IPS DF 6.9 (cell line): ENCODE data around the gene RPAP3.

Experiments used
- DNase-seq: peaks from one replicate; pipeline ENCODE4 v3.0.0-alpha.2; 2013; ENCODE audit warnings: low read depth, low spot score
- H3K27ac ChIP-seq: one replicate; pipeline ENCODE4 v1.5.1; 2013; ENCODE audit warnings: low read length, control low read depth
- H3K27me3 ChIP-seq: 2 replicates; pipeline ENCODE4 v1.6.1; 2013; ENCODE audit warnings: mild to moderate bottlenecking, low read length; ENCODE audit not compliant: control insufficient read depth, insufficient read depth
- H3K36me3 ChIP-seq: 2 replicates; pipeline ENCODE4 v1.6.1; 2013; ENCODE audit warnings: low read length; ENCODE audit not compliant: control insufficient read depth, insufficient read depth
- H3K4me1 ChIP-seq: 2 replicates; pipeline ENCODE4 v1.6.1; 2013; ENCODE audit warnings: low read length; ENCODE audit not compliant: control insufficient read depth, insufficient read depth
- H3K4me3 ChIP-seq: 2 replicates; pipeline ENCODE4 v1.5.1; 2013; ENCODE audit warnings: mild to moderate bottlenecking, low read length
- H3K9me3 ChIP-seq: 2 replicates; pipeline ENCODE4 v1.6.1; 2013; ENCODE audit warnings: low read length, inconsistent platforms; ENCODE audit not compliant: control insufficient read depth, insufficient read depth
- WGBS: extraction: QIAGEN DNeasy Blood & Tissue Kit; methylation state at CpG from one replicate; pipeline ENCODE4 v1.1.7; 2013; ENCODE audit warnings: mixed read lengths, missing lambda C conversion rate; ENCODE audit not compliant: insufficient read length, insufficient coverage; 5-methylcytosine and 5-hydroxymethylcytosine counted together

Gene RPAP3

DNA sequence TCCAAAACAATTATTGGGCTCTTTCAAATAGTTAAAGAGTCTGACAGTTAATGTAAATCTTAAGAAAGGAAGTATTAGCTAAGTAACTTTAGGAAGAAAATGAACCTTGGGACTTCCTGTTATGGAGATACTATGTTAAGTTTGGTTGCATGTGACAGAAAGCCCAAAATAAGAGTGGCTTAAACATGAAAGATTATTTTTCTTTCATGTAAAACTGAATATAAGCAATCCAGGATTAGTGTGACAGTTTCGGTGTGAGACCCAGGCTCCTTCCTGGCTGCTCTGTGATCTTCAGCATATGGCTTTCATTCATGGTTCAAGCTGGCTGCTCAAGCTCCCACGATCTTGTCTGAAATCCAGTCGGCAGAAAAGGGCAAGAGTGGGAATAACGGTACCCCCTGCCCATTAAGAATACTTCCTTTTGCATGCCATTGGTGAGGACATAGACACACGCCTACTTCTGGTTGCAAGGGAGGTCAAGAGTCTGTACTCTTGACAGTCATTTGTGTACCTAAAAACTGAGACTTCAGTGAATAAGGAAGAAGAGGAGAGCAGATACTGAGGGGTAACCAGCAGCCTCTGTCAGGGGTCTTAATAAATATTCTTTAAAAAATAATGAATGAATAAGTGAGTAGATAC, 2.2 kb upstream of the RPAP3 start:
- H3K9me3 ChIP-seq, result no peaks in the 10 kb centered on the region
- H3K27me3 ChIP-seq, result no peaks in the 10 kb centered on the region
- H3K36me3 ChIP-seq, result no peaks in the 10 kb centered on the region
- H3K4me1 ChIP-seq, result no peaks in the 10 kb centered on the region
- WGBS, result no CpG with 5 or more reads among the region's 5 CpGs
- no peak for DNase-seq
- no peak overlapping the region for H3K4me3 ChIP-seq
- H3K27ac ChIP-seq, result no peak overlapping the region

- no peak for DNase-seq
- Histone ChIP-seq H3K4me3 (no peak overlapping the region), H3K36me3 (no peaks in the 10 kb centered on the region), H3K27me3 (no peaks in the 10 kb centered on the region), H3K27ac (no peak overlapping the region), H3K9me3 (no peaks in the 10 kb centered on the region), H3K4me1 (no peaks in the 10 kb centered on the region)
These were observed 1.5 kb upstream of the RPAP3 start for GRCh38 chr12:47707355-47707754.

DNA sequence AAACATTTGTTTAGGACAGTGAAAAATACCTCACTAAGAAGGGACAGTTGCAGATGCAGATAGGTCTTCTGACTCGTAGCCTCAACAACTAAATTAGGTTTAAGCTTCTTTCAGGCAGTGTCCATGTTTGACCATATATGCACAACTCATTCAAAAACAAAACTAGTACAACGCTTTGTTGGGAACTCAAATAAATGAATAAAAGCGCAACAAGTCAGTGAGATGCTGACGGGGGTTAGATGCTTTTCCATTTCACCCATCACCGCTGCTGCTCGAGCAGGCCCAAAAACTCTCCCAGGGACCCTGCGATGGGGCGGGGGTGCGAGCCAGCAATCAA, 633 bp downstream of the RPAP3 start:
- no peaks in the 10 kb centered on the region for H3K9me3 ChIP-seq
- no peaks in the 10 kb centered on the region for H3K4me1 ChIP-seq
- peaks cover 3% of the 10 kb centered on the region; the same call in 1 of the 2 replicates for H3K36me3 ChIP-seq
- peak overlapping the region; percentile 92; the same call in 1 of the 2 replicates for H3K4me3 ChIP-seq
- no peak for DNase-seq
- no CpG with 5 or more reads among the region's 9 CpGs for WGBS
- H3K27me3 ChIP-seq, result no peaks in the 10 kb centered on the region
- no peak overlapping the region for H3K27ac ChIP-seq

DNA sequence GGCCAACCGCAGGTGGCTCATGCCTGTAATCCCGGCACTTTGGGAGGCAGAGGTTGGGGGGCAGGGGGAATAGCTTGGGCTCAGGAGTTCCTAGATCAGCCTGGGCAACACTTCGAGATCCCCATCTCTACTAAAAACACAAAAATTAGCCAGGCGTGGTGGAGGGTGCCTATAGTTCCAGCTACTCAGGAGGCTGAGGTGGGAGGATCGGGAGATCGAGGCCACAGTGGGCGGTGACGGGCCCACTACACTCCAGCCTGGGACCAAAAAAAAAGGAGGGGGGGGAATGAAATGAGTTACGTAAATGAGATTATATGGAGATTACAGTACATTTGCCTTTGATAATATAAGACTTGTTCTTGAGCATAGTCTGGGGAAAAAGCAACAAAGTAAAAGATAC, 1.1 kb downstream of the RPAP3 start:
- DNase-seq, result no peak
- H3K36me3 ChIP-seq, result peaks cover 3% of the 10 kb centered on the region; the same call in 1 of the 2 replicates
- WGBS, result 100% methylated on average over 1 of the region's 9 CpGs
- peak overlapping the region; percentile 92; the same call in 1 of the 2 replicates for H3K4me3 ChIP-seq
- no peaks in the 10 kb centered on the region for H3K4me1 ChIP-seq
- no peak overlapping the region for H3K27ac ChIP-seq
- H3K9me3 ChIP-seq, result no peaks in the 10 kb centered on the region
- no peaks in the 10 kb centered on the region for H3K27me3 ChIP-seq

DNA sequence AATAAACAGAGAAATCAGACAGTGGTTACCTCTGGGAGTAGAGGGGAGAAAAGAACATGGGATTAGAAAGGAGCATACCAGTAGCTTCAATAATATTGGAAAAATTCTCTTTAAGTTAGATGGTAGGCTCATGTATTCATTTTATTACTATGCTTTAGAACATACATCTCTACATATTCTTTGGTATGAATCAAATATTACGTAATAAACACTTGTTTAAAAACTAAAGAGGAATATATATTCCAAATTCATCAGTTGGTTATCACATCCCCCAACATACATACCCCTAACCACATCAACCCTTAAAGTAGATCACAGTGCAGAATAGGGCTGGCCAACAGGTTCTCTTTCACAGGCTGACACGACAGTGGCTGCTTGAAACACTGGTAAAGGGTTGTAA, 5.6 kb downstream of the RPAP3 start:
- Histone ChIP-seq H3K4me3 (no peak overlapping the region), H3K27ac (no peak overlapping the region), H3K9me3 (no peaks in the 10 kb centered on the region), H3K27me3 (no peaks in the 10 kb centered on the region), H3K4me1 (no peaks in the 10 kb centered on the region), H3K36me3 (peaks cover 3% of the 10 kb centered on the region; the same call in 1 of the 2 replicates)
- no peak for DNase-seq
- WGBS, result no CpG with 5 or more reads among the region's 2 CpGs

DNA sequence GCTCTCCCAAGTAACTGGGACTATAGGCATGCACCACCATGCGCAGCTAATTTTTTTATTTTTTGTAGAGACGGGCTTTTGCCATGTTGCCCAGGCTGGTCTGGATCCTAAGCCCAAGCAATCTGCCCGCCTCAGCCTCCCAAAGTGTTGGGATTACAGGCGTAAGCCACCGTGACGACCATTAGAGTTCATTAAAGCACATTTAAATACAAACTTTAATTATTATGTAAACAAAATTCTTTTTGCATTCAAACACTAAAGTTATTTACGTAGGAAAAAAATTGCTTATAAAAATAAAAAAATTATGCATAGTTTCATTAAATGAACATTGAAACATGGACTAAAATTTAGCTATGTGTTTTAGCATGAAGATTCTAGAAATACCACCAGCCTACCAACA, 7.2 kb downstream of the RPAP3 start:
- H3K4me3 ChIP-seq, result no peak overlapping the region
- no peaks in the 10 kb centered on the region for H3K9me3 ChIP-seq
- DNase-seq, result no peak
- H3K27me3 ChIP-seq, result no peaks in the 10 kb centered on the region
- WGBS, result no CpG with 5 or more reads among the region's 7 CpGs
- no peak overlapping the region for H3K27ac ChIP-seq
- peaks cover 3% of the 10 kb centered on the region; the same call in 1 of the 2 replicates for H3K36me3 ChIP-seq
- no peaks in the 10 kb centered on the region for H3K4me1 ChIP-seq

- Histone ChIP-seq H3K9me3 (no peaks in the 10 kb centered on the region), H3K27ac (no peak overlapping the region), H3K27me3 (no peaks in the 10 kb centered on the region), H3K36me3 (peaks cover 3% of the 10 kb centered on the region; the same call in 1 of the 2 replicates), H3K4me3 (no peak overlapping the region), H3K4me1 (no peaks in the 10 kb centered on the region)
- no CpG with 5 or more reads among the region's 4 CpGs for WGBS
- no peak for DNase-seq
These were observed 7.8 kb downstream of the RPAP3 start for GRCh38 chr12:47698055-47698454.

DNA sequence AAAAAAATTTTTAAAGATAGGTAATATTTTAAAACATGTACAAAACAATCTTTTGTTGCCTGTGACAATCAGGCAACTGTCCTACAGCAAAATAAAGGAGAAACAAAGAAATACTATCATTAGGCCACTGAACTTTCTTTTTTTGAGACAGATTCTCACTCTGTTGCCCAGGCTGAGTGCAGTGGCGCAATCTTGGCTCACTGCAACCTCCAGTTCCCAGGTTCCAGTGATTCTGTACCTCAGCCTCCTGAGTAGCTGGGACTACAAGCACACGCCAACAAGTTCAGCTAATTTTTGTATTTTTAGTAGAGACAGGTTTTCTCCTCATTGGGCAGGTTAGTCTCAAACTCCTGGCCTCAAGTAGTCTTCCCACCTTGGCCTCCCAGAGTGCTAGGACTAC, 16.6 kb downstream of the RPAP3 start:
- H3K27me3 ChIP-seq, result no peaks in the 10 kb centered on the region
- WGBS, result no CpG with 5 or more reads among the region's 2 CpGs
- no peak for DNase-seq
- no peaks in the 10 kb centered on the region for H3K9me3 ChIP-seq
- H3K4me3 ChIP-seq, result no peak overlapping the region
- H3K4me1 ChIP-seq, result no peaks in the 10 kb centered on the region
- H3K36me3 ChIP-seq, result peaks cover 10% of the 10 kb centered on the region; the same call in 1 of the 2 replicates
- H3K27ac ChIP-seq, result no peak overlapping the region

DNA sequence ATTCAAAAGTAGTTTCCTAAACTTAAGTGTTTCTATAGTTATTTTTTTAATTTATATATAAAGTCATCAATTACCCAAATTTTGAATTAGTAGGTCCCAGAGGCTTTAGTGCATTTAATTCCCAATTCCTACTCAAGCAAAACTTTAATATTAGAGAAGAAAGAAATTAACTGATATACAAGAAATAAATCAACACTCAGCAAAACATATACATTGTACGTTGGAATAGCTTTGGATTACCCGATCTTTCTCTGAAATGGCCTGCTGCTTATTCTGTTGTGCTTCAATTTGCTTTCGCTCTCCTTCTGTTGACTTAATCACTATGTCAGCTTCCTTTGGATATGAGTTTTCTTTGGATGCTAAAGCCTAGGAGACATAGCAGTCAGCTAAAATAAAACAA, 18.2 kb downstream of the RPAP3 start:
- no peak overlapping the region for H3K4me3 ChIP-seq
- H3K27ac ChIP-seq, result no peak overlapping the region
- no peak for DNase-seq
- H3K9me3 ChIP-seq, result no peaks in the 10 kb centered on the region
- no CpG with 5 or more reads among the region's 3 CpGs for WGBS
- H3K36me3 ChIP-seq, result peaks cover 6% of the 10 kb centered on the region; the same call in 1 of the 2 replicates
- H3K27me3 ChIP-seq, result no peaks in the 10 kb centered on the region
- no peaks in the 10 kb centered on the region for H3K4me1 ChIP-seq

- no peak for DNase-seq
- Histone ChIP-seq H3K9me3 (no peaks in the 10 kb centered on the region), H3K4me1 (no peaks in the 10 kb centered on the region), H3K36me3 (peaks cover 3% of the 10 kb centered on the region; the same call in 1 of the 2 replicates), H3K27ac (no peak overlapping the region), H3K4me3 (no peak overlapping the region), H3K27me3 (no peaks in the 10 kb centered on the region)
- 100% methylated on average over 1 of the region's 4 CpGs for WGBS
These were observed 19.1 kb downstream of the RPAP3 start for GRCh38 chr12:47686645-47687240.

GRCh38 chr12:47679785-47680184, 26.0 kb downstream of the RPAP3 start:
- Histone ChIP-seq H3K9me3 (no peaks in the 10 kb centered on the region), H3K27ac (no peak overlapping the region), H3K27me3 (no peaks in the 10 kb centered on the region), H3K4me1 (no peaks in the 10 kb centered on the region), H3K4me3 (no peak overlapping the region), H3K36me3 (no peaks in the 10 kb centered on the region)
- no peak for DNase-seq
- no CpG with 5 or more reads among the region's 2 CpGs for WGBS
